ENCODE data around the gene FAM227B.

DNA sequence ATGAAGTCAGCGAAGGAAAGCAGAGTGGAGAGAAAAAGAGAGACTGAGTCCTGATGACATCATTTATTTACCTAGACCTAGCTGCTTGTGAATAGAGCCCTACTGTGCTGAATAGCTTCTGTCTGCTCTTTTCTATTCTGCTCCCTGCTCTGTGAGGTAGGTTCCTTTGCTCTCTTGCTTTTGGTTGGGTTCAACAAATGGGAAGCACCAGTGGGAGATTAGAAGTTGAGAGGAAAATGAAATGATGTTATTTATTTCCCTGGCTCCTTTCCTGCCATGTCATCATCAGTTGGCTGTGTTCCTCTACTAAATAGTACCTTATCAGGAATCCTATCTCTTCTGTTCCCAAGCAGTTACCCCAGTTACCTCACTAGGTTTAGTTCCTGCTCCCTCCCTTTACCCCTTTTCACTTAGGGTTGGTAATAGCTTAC is 23.8 kb upstream of the FAM227B start:
- TF ChIP-seq, protein P1, sequence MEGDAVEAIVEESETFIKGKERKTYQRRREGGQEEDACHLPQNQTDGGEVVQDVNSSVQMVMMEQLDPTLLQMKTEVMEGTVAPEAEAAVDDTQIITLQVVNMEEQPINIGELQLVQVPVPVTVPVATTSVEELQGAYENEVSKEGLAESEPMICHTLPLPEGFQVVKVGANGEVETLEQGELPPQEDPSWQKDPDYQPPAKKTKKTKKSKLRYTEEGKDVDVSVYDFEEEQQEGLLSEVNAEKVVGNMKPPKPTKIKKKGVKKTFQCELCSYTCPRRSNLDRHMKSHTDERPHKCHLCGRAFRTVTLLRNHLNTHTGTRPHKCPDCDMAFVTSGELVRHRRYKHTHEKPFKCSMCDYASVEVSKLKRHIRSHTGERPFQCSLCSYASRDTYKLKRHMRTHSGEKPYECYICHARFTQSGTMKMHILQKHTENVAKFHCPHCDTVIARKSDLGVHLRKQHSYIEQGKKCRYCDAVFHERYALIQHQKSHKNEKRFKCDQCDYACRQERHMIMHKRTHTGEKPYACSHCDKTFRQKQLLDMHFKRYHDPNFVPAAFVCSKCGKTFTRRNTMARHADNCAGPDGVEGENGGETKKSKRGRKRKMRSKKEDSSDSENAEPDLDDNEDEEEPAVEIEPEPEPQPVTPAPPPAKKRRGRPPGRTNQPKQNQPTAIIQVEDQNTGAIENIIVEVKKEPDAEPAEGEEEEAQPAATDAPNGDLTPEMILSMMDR (conservative IDR thresholded peaks at IDR 0.05 in 1 of 2, IDR thresholded peaks at IDR 0.05 in 1 of 2; ENCODE audit: low read depth in 1 of 2, low read length in 2 of 2): no peak
- TF ChIP-seq EZH2 (IDR thresholded peaks at IDR 0.05; ENCODE audit: low read length, missing control alignments): no peak
